PC-9 (cell line): Measurements from ENCODE around the gene HMGCR.
"Not testable (repeated sequence)": the region's sequence is repeated elsewhere in the genome, so short reads cannot be mapped to it uniquely, and the experiment has no call there.

Experiments used
- CTCF ChIP-seq: fragments of 200-600 bp; sonication (generic); conservative IDR thresholded peaks from 2 replicates; pipeline ENCODE4 v1.6.1; 2017; ENCODE audit warnings: mixed run types, antibody characterized with exemption, mild to moderate bottlenecking, moderate library complexity
- EZH2 ChIP-seq: fragments of 200-600 bp; sonication (generic); IDR thresholded peaks from 2 replicates; pipeline ENCODE4 v1.8.0; 2017; ENCODE audit warnings: antibody characterized with exemption, low read depth

- not testable (repeated sequence) for TF ChIP-seq CTCF, EZH2
These were observed 45.2 kb upstream of the HMGCR start for GRCh38 chr5:75291844-75292243.
